Suprapubic skin (tissue), 4 donors: ENCODE data around the gene DCST1. TPM values are rescaled to one million over a fixed set of nuclear protein-coding genes. Genes with fewer than 3 reads are reported as not detected.
A peak's percentile ranks its signal among the peaks of the same experiment; 100 is the strongest.

Experiments
- DNase-seq, 2 donors: peaks; one replicate each; pipeline ENCODE4 v3.0.0-alpha.2; 2019; ENCODE audit warnings: low spot score in 2 of 2
- H3K27ac ChIP-seq: fragments of 200-600 bp; sonication (generic); one replicate; pipeline ENCODE4 v1.5.1; 2019
- H3K27me3 ChIP-seq: fragments of 200-600 bp; sonication (generic); one replicate; pipeline ENCODE4 v1.5.1; 2019
- H3K36me3 ChIP-seq: fragments of 200-600 bp; sonication (generic); one replicate; pipeline ENCODE4 v1.5.1; 2019
- H3K4me1 ChIP-seq: fragments of 200-600 bp; sonication (generic); one replicate; pipeline ENCODE4 v1.5.1; 2019
- H3K4me3 ChIP-seq: fragments of 200-600 bp; sonication (generic); one replicate; pipeline ENCODE4 v1.5.1; 2019; ENCODE audit warnings: mild to moderate bottlenecking
- H3K9me3 ChIP-seq: fragments of 200-600 bp; sonication (generic); one replicate; pipeline ENCODE4 v1.5.1; 2019
- CTCF ChIP-seq, 2 donors: fragments of 200-600 bp in 1 of 2; fragments of 450-650 bp in 1 of 2; sonication (generic) in 1 of 2; IDR thresholded peaks; one replicate each; pipeline ENCODE4 v1.5.1; 2016 to 2019; ENCODE audit warnings: antibody characterized with exemption in 2 of 2, mild to moderate bottlenecking in 1 of 2, moderate library complexity in 1 of 2
- EP300 ChIP-seq: sonication (generic); formaldehyde crosslinking; IDR thresholded peaks from one replicate; pipeline ENCODE4 v1.6.1; 2017; ENCODE audit warnings: antibody characterized with exemption
- POLR2A ChIP-seq, 2 donors: fragments of 450-650 bp; IDR thresholded peaks; one replicate each; pipeline ENCODE4 v1.6.1; 2017; ENCODE audit warnings: antibody characterized with exemption in 2 of 2, mild to moderate bottlenecking in 2 of 2, moderate library complexity in 2 of 2
- POLR2AphosphoS5 ChIP-seq, 3 donors: sonication (generic); formaldehyde crosslinking; IDR thresholded peaks; one replicate each; pipeline ENCODE4 v1.6.1; 2017; ENCODE audit warnings: antibody characterized with exemption in 3 of 3
- WGBS: methylation state at CpG from one replicate; pipeline ENCODE4 v1.1.5; 2018; 5-methylcytosine and 5-hydroxymethylcytosine counted together
- total RNA-seq, 4 donors: library from RNA; depleted of rRNA; stranded (reverse); fragments of >200 nt; gene quantifications; one replicate each; pipeline ENCODE4 v1.1.0, GENCODE V29; 2016

DCST1 gene
- total RNA-seq, 4 donors from 2014 or later = 0.55 to 8.2 (median 2.8) TPM

DNA sequence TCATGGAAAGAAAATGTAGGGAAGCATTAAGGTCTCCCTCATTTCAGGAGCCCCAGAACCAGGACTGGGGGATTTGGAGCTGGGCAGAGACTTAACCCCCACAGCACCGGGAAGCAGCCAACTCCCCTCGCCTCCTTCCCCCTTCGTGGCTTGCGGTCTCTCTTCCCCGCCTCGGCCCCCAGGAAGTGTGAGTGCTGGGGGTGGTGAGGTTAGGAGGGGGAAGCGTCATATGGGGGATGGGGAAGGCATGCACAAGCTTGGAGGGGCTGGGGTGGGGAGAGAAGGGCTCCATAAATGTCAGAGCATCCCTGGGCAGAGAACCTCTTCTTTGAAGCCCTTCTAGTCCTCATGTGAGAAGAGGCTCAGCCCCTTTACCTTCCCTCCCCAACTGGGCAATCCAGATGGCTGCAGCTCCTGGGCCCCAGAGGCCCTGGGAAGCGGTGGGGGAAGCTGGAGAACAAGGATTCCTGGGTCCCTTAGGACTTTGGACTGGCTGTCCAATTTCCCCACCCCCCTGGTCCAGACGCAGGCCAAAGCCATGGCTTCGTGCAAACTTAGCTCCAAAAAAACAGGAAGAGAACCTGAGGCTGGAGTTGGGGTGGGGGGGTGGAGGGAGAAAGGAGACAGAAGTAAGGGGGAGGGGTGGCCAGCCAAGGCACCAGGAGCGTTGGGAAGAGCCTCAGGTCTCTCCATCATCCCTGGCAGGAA lies 23.3 kb upstream of the DCST1 start:
- H3K9me3 ChIP-seq = no peaks in the 10 kb centered on the region
- DNase-seq = no peak
- peaks cover 15% of the 10 kb centered on the region for H3K36me3 ChIP-seq
- peaks cover 91% of the 10 kb centered on the region for H3K4me1 ChIP-seq
- no peaks in the 10 kb centered on the region for H3K27me3 ChIP-seq
- peak overlapping the region; percentile 97 for H3K4me3 ChIP-seq
- H3K27ac ChIP-seq = peak overlapping the region; percentile 96
- TF ChIP-seq CTCF (IDR thresholded peaks at IDR 0.05) (no peak), POLR2A (IDR thresholded peaks at IDR 0.05) (no peak), EP300 (no peak), POLR2AphosphoS5 (IDR thresholded peaks at IDR 0.05) (no peak)
- 28% methylated on average over 11 of the region's 11 CpGs for WGBS

- H3K27ac ChIP-seq = peak overlapping the region; percentile 96
- no peak for DNase-seq
- H3K4me1 ChIP-seq = peaks cover 91% of the 10 kb centered on the region
- H3K27me3 ChIP-seq = no peaks in the 10 kb centered on the region
- H3K4me3 ChIP-seq = peak overlapping the region; percentile 97
- H3K36me3 ChIP-seq = peaks cover 20% of the 10 kb centered on the region
- H3K9me3 ChIP-seq = no peaks in the 10 kb centered on the region
- TF ChIP-seq POLR2A (IDR thresholded peaks at IDR 0.05) (no peak), CTCF (IDR thresholded peaks at IDR 0.05) (no peak), POLR2AphosphoS5 (IDR thresholded peaks at IDR 0.05) (no peak), EP300 (no peak)
- 63% methylated on average over 5 of the region's 5 CpGs for WGBS
Measured at GRCh38 chr1:155011004-155011416, 22.6 kb upstream of the DCST1 start.

DNA sequence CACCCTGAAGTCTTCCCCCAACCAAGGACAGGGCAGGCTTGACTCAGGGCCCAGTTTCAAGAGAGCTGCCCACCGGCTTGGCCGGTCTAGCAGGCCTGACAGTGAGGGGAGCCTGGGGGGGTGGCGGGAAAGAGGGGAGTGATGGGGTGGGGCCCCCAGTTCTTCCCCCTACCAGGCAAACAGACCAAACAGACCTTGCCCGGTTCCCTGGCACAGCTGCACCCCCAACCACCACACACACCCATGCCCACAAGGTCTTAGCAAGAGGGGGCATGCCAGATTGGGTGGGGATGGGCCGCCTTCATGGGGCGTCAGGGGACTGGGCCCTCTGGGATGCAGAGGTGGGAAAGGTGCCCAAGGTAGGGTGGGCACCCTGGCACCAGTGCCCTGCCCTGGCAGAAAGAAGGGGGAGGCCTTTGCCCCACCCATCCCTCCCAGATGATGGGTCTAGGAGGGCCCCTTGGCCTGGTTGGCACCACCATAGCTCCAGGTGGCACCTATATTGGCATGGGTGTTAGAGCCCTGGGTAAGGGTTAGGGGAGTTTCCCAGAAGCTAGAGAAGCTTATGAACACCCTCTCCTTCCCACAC lies 22.1 kb upstream of the DCST1 start:
- 55% methylated on average over 4 of the region's 6 CpGs for WGBS
- peak overlapping the region; percentile 97 for H3K4me3 ChIP-seq
- DNase-seq = no peak

DNA sequence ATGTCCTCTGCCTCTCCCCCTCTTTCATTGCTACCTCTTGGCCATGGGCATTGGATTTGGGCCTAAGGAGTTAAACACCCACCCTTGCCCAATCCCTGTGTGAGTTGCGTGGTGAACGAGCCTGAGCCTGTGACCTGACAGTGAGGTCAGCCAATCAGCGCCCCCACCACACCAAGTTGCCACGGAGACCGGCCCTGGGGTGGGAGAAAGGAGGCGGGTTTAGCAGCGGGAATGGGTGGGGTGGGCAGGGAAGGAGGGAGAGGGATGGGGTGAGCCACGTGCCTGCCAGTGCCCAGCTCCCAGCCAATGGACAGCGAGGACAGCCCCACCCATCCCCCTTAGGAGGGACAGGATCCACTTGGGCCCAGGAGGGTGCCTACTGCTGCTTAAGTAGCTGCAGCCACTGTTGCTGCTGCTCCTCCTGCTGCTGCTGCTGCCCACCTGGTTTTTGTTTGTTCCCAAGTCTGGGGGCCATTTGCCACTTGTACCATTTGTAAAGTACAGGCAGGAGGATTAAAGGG lies 21.5 kb upstream of the DCST1 start:
- 7% methylated on average over 7 of the region's 9 CpGs for WGBS
- Histone ChIP-seq H3K4me3 (peak overlapping the region; percentile 97), H3K9me3 (no peaks in the 10 kb centered on the region), H3K36me3 (peaks cover 25% of the 10 kb centered on the region), H3K27ac (peak overlapping the region; percentile 96), H3K4me1 (peaks cover 91% of the 10 kb centered on the region), H3K27me3 (no peaks in the 10 kb centered on the region)
- TF ChIP-seq POLR2A (IDR thresholded peaks at IDR 0.05) (no peak), POLR2AphosphoS5 (IDR thresholded peaks at IDR 0.05) (peak in 1 of 3 donors; percentile 36)
- peak; percentile 91 to 93 for DNase-seq

More for the DNA sequence above, 22.1 kb upstream of the DCST1 start:
- Histone ChIP-seq H3K9me3 (no peaks in the 10 kb centered on the region), H3K4me1 (peaks cover 91% of the 10 kb centered on the region), H3K36me3 (peaks cover 25% of the 10 kb centered on the region), H3K27me3 (no peaks in the 10 kb centered on the region), H3K27ac (peak overlapping the region; percentile 96)
- no peak for TF ChIP-seq CTCF (IDR thresholded peaks at IDR 0.05)
- TF ChIP-seq POLR2A (IDR thresholded peaks at IDR 0.05) = no peak

- DNase-seq = no peak
- Histone ChIP-seq H3K4me3 (peak overlapping the region; percentile 97), H3K36me3 (peaks cover 25% of the 10 kb centered on the region), H3K4me1 (peaks cover 89% of the 10 kb centered on the region), H3K27me3 (no peaks in the 10 kb centered on the region), H3K9me3 (no peaks in the 10 kb centered on the region), H3K27ac (peak overlapping the region; percentile 96)
- TF ChIP-seq EP300 = no peak
- 44% methylated on average over 2 of the region's 3 CpGs for WGBS
Measured at GRCh38 chr1:155012776-155013602, 20.6 kb upstream of the DCST1 start.

- H3K27ac ChIP-seq = peak overlapping the region; percentile 96
- no peaks in the 10 kb centered on the region for H3K9me3 ChIP-seq
- H3K4me1 ChIP-seq = peaks cover 89% of the 10 kb centered on the region
- H3K36me3 ChIP-seq = peaks cover 25% of the 10 kb centered on the region
- 36% methylated on average over 3 of the region's 8 CpGs for WGBS
- TF ChIP-seq CTCF (IDR thresholded peaks at IDR 0.05) (no peak), POLR2AphosphoS5 (IDR thresholded peaks at IDR 0.05) (no peak), POLR2A (IDR thresholded peaks at IDR 0.05) (no peak), EP300 (no peak)
- peak overlapping the region; percentile 97 for H3K4me3 ChIP-seq
- H3K27me3 ChIP-seq = no peaks in the 10 kb centered on the region
- DNase-seq = no peak
Measured at GRCh38 chr1:155013632-155014031, 20.0 kb upstream of the DCST1 start.
